ENCODE data around the gene PNKP. TPM values are rescaled to one million over a fixed set of nuclear protein-coding genes. Genes with fewer than 3 reads are reported as not detected.
A peak's percentile ranks its signal among the peaks of the same experiment; 100 is the strongest.

The PNKP gene
- total RNA-seq, 2 donors from 2014 or later: 161 to 163 TPM

DNA sequence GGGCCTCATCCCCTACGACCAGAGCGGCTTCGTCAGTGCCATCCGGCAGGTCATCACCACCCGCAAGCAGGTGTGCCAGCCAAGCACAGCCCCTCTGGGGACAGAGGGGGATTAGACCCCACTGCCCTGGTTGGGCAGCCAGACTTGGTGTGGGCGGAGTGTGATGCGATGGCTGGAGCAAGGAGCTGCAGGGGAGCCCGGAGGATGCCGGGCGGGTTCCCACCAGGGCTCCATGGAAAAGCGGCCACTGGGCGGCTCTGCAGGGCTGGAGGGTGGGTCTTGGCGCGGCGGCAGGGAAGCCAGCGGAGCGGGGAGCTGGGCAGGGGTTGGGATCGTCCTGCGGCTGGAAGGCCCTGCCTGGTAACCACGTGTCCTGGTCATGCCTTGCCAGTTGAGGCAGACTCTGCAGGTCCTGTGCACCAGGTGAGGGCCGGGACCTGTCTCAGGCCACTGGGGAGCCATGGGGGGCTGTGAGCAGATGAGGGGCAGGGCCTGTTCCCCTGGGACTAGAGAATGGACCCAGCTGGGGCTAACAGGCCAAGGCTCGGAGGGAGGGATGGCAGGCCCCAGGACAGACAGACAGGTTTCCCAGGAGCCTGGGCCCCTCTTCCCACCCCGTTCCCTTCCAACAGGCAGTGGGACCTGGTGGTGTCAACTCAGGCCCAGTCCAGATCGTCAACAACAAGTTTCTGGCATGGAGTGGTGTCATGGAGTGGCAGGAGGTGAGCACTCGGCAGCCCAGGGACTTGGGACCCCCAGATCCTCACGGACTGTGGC, 10.1 kb downstream of the PNKP start:
- Mint-ChIP-seq H3K27me3 (ENCODE audit: insufficient read depth) (no peaks in the 10 kb centered on the region), H3K4me1 (peaks cover 12% of the 10 kb centered on the region), H3K36me3 (ENCODE audit: low read depth) (peaks cover 41% of the 10 kb centered on the region), H3K27ac (no peak overlapping the region), H3K4me3 (no peak overlapping the region), H3K9me3 (no peaks in the 10 kb centered on the region)
- Histone ChIP-seq H3K36me3 (ENCODE audit: control insufficient read depth, insufficient read depth, low read length) (peaks cover 54% of the 10 kb centered on the region), H3K27ac (ENCODE audit: low read depth, low read length) (peak overlapping the region; percentile 51), H3K4me3 (ENCODE audit: low read length) (no peak overlapping the region), H3K27me3 (ENCODE audit: control insufficient read depth, insufficient read depth, low read length, poor library complexity, severe bottlenecking) (no peaks in the 10 kb centered on the region), H3K9me3 (ENCODE audit: control insufficient read depth, low read length) (no peaks in the 10 kb centered on the region), H3K4me1 (ENCODE audit: control insufficient read depth, insufficient read depth, low read length) (peaks cover 5% of the 10 kb centered on the region), H3K9ac (ENCODE audit: extremely low read depth, low read length, poor library complexity, severe bottlenecking) (no peak overlapping the region)
- peak; percentile 68 for DNase-seq
- WGBS, 2 experiments (ENCODE audit: insufficient coverage in 1 of 2, insufficient read length in 1 of 2): 87 to 96% methylated on average over 13 to 26 of the region's 26 CpGs
- TF ChIP-seq, protein P1, sequence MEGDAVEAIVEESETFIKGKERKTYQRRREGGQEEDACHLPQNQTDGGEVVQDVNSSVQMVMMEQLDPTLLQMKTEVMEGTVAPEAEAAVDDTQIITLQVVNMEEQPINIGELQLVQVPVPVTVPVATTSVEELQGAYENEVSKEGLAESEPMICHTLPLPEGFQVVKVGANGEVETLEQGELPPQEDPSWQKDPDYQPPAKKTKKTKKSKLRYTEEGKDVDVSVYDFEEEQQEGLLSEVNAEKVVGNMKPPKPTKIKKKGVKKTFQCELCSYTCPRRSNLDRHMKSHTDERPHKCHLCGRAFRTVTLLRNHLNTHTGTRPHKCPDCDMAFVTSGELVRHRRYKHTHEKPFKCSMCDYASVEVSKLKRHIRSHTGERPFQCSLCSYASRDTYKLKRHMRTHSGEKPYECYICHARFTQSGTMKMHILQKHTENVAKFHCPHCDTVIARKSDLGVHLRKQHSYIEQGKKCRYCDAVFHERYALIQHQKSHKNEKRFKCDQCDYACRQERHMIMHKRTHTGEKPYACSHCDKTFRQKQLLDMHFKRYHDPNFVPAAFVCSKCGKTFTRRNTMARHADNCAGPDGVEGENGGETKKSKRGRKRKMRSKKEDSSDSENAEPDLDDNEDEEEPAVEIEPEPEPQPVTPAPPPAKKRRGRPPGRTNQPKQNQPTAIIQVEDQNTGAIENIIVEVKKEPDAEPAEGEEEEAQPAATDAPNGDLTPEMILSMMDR (conservative IDR thresholded peaks at IDR 0.05): no peak

DNA sequence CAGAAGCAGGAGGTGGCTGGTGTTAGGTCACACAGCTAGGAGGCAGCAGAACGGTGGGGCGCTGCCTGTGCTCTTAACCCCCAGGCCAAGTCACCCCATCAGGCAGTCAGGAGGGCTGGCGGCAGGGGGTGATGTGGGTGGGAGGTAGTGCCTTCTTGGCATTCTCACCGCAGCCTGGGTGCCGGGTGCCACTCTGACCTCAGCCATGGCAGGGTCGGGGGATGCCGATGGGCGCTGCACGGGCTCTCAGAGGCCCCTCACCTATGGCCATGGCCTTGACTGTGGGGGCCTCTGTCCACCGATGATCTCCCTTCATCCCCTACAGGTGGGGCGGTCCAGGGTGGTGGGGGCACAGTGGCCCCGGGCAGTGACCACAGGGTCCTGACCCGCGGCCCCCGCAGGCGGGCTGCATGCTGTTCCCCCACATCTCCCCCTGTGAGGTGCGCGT, 10.8 kb downstream of the PNKP start:
- peaks cover 5% of the 10 kb centered on the region for H3K4me1 ChIP-seq (ENCODE audit: control insufficient read depth, insufficient read depth, low read length)
- WGBS, 2 experiments (ENCODE audit: insufficient coverage in 1 of 2, insufficient read length in 1 of 2): 95 to 97% methylated on average over 10 to 18 of the region's 18 CpGs
- no peak overlapping the region for H3K27ac Mint-ChIP-seq
- H3K9me3 ChIP-seq (ENCODE audit: control insufficient read depth, low read length): no peaks in the 10 kb centered on the region
- peaks cover 41% of the 10 kb centered on the region for H3K36me3 Mint-ChIP-seq (ENCODE audit: low read depth)
- no peaks in the 10 kb centered on the region for H3K27me3 Mint-ChIP-seq (ENCODE audit: insufficient read depth)
- H3K4me3 Mint-ChIP-seq: no peak overlapping the region
- H3K9ac ChIP-seq (ENCODE audit: extremely low read depth, low read length, poor library complexity, severe bottlenecking): no peak overlapping the region
- DNase-seq: peak; percentile 51
- H3K4me1 Mint-ChIP-seq: peaks cover 15% of the 10 kb centered on the region
- TF ChIP-seq, protein P1 (conservative IDR thresholded peaks at IDR 0.05): no peak
- H3K9me3 Mint-ChIP-seq: no peaks in the 10 kb centered on the region
- H3K27ac ChIP-seq (ENCODE audit: low read depth, low read length): no peak overlapping the region
- H3K36me3 ChIP-seq (ENCODE audit: control insufficient read depth, insufficient read depth, low read length): peaks cover 50% of the 10 kb centered on the region
- no peaks in the 10 kb centered on the region for H3K27me3 ChIP-seq (ENCODE audit: control insufficient read depth, insufficient read depth, low read length, poor library complexity, severe bottlenecking)
- no peak overlapping the region for H3K4me3 ChIP-seq (ENCODE audit: low read length)

DNA sequence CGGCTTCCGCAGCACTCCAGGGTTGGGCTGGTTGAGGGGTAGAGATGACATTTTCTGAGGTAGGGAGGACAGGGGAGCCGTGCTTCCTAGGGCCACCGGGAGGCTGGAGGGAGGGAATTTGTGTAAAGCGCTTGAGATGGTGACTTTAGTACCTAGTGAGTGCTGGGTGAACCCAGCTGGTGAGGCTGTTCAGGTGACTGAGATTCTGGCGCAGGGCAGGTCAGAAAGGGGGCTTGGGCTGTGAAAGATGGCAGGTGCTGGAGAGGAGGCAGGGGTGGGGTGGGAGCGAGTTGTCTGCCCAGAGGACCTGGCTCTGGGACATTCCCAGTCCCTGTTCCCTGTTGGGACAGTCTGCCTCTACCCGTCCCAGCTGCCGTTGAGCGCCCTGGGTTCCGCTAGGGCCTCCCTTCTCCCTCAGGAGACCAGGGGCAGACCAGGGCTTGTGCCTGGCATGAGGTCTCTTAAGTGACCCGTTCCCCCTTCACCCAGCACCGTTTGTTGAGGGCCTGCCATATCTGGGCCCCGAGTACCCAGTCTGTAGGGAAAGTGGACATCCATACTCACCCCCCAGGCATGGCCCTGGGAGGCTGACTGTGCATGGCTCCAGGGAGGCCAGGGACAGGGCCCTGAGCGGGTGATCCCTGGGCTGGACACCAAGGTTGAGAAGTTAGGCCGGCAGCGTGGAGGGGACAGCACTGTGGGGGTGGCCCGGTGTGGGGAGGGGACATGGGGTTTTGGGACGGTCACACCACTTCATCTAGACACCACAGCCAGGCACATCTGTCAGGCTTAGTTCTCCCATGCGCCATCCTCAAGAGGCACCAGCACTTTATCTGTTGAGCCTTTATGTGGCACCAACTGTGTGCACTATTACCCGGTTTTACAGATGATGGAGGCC, 11.5 kb downstream of the PNKP start:
- H3K9me3 ChIP-seq (ENCODE audit: control insufficient read depth, low read length): no peaks in the 10 kb centered on the region
- H3K4me3 Mint-ChIP-seq: no peak overlapping the region
- no peak overlapping the region for H3K4me3 ChIP-seq (ENCODE audit: low read length)
- no peaks in the 10 kb centered on the region for H3K27me3 ChIP-seq (ENCODE audit: control insufficient read depth, insufficient read depth, low read length, poor library complexity, severe bottlenecking)
- 90 to 94% methylated on average over 15 to 21 of the region's 21 CpGs for WGBS, 2 experiments (ENCODE audit: insufficient coverage in 1 of 2, insufficient read length in 1 of 2)
- peak overlapping the region; percentile 74 for H3K27ac Mint-ChIP-seq
- H3K9me3 Mint-ChIP-seq: no peaks in the 10 kb centered on the region
- peaks cover 15% of the 10 kb centered on the region for H3K4me1 Mint-ChIP-seq
- peaks cover 39% of the 10 kb centered on the region for H3K36me3 Mint-ChIP-seq (ENCODE audit: low read depth)
- no peak overlapping the region for H3K9ac ChIP-seq (ENCODE audit: extremely low read depth, low read length, poor library complexity, severe bottlenecking)
- peaks cover 43% of the 10 kb centered on the region for H3K36me3 ChIP-seq (ENCODE audit: control insufficient read depth, insufficient read depth, low read length)
- DNase-seq: peak; percentile 66
- TF ChIP-seq, protein P1 (conservative IDR thresholded peaks at IDR 0.05): no peak
- H3K4me1 ChIP-seq (ENCODE audit: control insufficient read depth, insufficient read depth, low read length): peaks cover 5% of the 10 kb centered on the region
- H3K27me3 Mint-ChIP-seq (ENCODE audit: insufficient read depth): no peaks in the 10 kb centered on the region
- no peak overlapping the region for H3K27ac ChIP-seq (ENCODE audit: low read depth, low read length)

Data from endodermal cell (in vitro differentiated cells).